Ishikawa (cell line): Measurements from ENCODE around the gene DEPDC1B.

ENCODE experiments used
- CREB1 ChIP-seq: IDR thresholded peaks from 2 replicates; pipeline ENCODE4 v1.6.1; 2012; ENCODE audit warnings: low read depth
- EP300 ChIP-seq: IDR thresholded peaks from 2 replicates; pipeline ENCODE4 v1.6.1; 2012; ENCODE audit warnings: borderline replicate concordance
- FOXM1 ChIP-seq: IDR thresholded peaks from 2 replicates; pipeline ENCODE4 v1.6.1; 2012; ENCODE audit warnings: low read depth, borderline replicate concordance
- MAX ChIP-seq: IDR thresholded peaks from 2 replicates; pipeline ENCODE4 v1.6.1; 2012
- NFIC ChIP-seq: IDR thresholded peaks from 2 replicates; pipeline ENCODE4 v1.6.1; 2012
- RAD21 ChIP-seq: IDR thresholded peaks from 2 replicates; pipeline ENCODE4 v1.6.1; 2012; ENCODE audit warnings: low read depth
- TAF1 ChIP-seq: IDR thresholded peaks from 2 replicates; pipeline ENCODE4 v1.6.1; 2012; ENCODE audit warnings: low read depth, mild to moderate bottlenecking
- YY1 ChIP-seq: IDR thresholded peaks from 2 replicates; pipeline ENCODE4 v1.6.1; 2012; ENCODE audit warnings: low read depth
- ZBTB7A ChIP-seq: IDR thresholded peaks from 2 replicates; pipeline ENCODE4 v1.6.1; 2012; ENCODE audit warnings: low read depth
- TF ChIP-seq, protein P1 (sequence below): IDR thresholded peaks from 2 replicates; pipeline ENCODE4 v1.6.1; 2012; ENCODE audit warnings: low read depth, mild to moderate bottlenecking
- TF ChIP-seq, protein P2 (sequence below): IDR thresholded peaks from 2 replicates; pipeline ENCODE4 v1.6.1; 2012

GRCh38 chr5:60549841-60550240, 150.1 kb downstream of the DEPDC1B start:
- TF ChIP-seq, protein P1, sequence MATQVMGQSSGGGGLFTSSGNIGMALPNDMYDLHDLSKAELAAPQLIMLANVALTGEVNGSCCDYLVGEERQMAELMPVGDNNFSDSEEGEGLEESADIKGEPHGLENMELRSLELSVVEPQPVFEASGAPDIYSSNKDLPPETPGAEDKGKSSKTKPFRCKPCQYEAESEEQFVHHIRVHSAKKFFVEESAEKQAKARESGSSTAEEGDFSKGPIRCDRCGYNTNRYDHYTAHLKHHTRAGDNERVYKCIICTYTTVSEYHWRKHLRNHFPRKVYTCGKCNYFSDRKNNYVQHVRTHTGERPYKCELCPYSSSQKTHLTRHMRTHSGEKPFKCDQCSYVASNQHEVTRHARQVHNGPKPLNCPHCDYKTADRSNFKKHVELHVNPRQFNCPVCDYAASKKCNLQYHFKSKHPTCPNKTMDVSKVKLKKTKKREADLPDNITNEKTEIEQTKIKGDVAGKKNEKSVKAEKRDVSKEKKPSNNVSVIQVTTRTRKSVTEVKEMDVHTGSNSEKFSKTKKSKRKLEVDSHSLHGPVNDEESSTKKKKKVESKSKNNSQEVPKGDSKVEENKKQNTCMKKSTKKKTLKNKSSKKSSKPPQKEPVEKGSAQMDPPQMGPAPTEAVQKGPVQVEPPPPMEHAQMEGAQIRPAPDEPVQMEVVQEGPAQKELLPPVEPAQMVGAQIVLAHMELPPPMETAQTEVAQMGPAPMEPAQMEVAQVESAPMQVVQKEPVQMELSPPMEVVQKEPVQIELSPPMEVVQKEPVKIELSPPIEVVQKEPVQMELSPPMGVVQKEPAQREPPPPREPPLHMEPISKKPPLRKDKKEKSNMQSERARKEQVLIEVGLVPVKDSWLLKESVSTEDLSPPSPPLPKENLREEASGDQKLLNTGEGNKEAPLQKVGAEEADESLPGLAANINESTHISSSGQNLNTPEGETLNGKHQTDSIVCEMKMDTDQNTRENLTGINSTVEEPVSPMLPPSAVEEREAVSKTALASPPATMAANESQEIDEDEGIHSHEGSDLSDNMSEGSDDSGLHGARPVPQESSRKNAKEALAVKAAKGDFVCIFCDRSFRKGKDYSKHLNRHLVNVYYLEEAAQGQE: no peak
- TF ChIP-seq ZBTB7A (no peak), RAD21 (no peak), YY1 (no peak), EP300 (no peak), MAX (no peak), CREB1 (no peak), TAF1 (no peak), NFIC (no peak), FOXM1 (no peak)
- TF ChIP-seq, protein P2, sequence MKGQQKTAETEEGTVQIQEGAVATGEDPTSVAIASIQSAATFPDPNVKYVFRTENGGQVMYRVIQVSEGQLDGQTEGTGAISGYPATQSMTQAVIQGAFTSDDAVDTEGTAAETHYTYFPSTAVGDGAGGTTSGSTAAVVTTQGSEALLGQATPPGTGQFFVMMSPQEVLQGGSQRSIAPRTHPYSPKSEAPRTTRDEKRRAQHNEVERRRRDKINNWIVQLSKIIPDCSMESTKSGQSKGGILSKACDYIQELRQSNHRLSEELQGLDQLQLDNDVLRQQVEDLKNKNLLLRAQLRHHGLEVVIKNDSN: no peak
